ENCODE results near the gene CNTNAP4. TPM values are rescaled to one million over a fixed set of nuclear protein-coding genes. Genes with fewer than 3 reads are reported as not detected.

Gene CNTNAP4
- total RNA-seq, 1 experiment from 2014 or later: not detected

- DNase-seq (ENCODE audit: low spot score) (no peak), ATAC-seq (no peak)
- H3K4me3 Mint-ChIP-seq: no peak overlapping the region
- ChIA-PET CTCF (no interaction called here), POLR2A (no interaction called here)
- H3K27me3 Mint-ChIP-seq (ENCODE audit: low read depth): no peaks in the 10 kb centered on the region; the same call in 1 of the 2 replicates
- peaks cover 45% of the 10 kb centered on the region for H3K9me3 Mint-ChIP-seq
- H3K36me3 Mint-ChIP-seq: peaks cover 23% of the 10 kb centered on the region
- no peak overlapping the region for H3K27ac Mint-ChIP-seq
- TF ChIP-seq RELA (CRISPR knock-in tag; IDR thresholded peaks at IDR 0.05; ENCODE audit: borderline replicate concordance) (no peak), IRF2 (CRISPR knock-in tag; IDR thresholded peaks at IDR 0.05; ENCODE audit: borderline replicate concordance, low read depth) (no peak), TCF7 (CRISPR knock-in tag; IDR thresholded peaks at IDR 0.05; ENCODE audit: low read depth) (no peak), TEAD1 (CRISPR knock-in tag; IDR thresholded peaks at IDR 0.05) (no peak), GTF2I (CRISPR knock-in tag; conservative IDR thresholded peaks at IDR 0.05) (no peak), PRRX2 (CRISPR knock-in tag; IDR thresholded peaks at IDR 0.05) (no peak), TP53 (CRISPR knock-in tag; IDR thresholded peaks at IDR 0.05) (no peak), ELF4 (CRISPR knock-in tag; IDR thresholded peaks at IDR 0.05; ENCODE audit: low read depth) (no peak), FOXJ3 (CRISPR knock-in tag; IDR thresholded peaks at IDR 0.05; ENCODE audit: borderline replicate concordance) (no peak), E2F1 (CRISPR knock-in tag; IDR thresholded peaks at IDR 0.05) (no peak), NFE2L1 (CRISPR knock-in tag; IDR thresholded peaks at IDR 0.05) (no peak), ZNF121 (CRISPR knock-in tag; IDR thresholded peaks at IDR 0.05) (no peak), MYBL2 (CRISPR knock-in tag; IDR thresholded peaks at IDR 0.05) (no peak), USF1 (CRISPR knock-in tag; IDR thresholded peaks at IDR 0.05) (no peak), TEAD4 (CRISPR knock-in tag; IDR thresholded peaks at IDR 0.05) (no peak)
- peaks cover 16% of the 10 kb centered on the region for H3K4me1 Mint-ChIP-seq
Observed at GRCh38 chr16:76524769-76525168, 247.6 kb downstream of the CNTNAP4 start.

- H3K9me3 Mint-ChIP-seq: peaks cover 39% of the 10 kb centered on the region
- DNase-seq (ENCODE audit: low spot score) (no peak), ATAC-seq (no peak)
- peaks cover 4% of the 10 kb centered on the region; the same call in 1 of the 2 replicates for H3K4me1 Mint-ChIP-seq
- H3K27ac Mint-ChIP-seq: no peak overlapping the region
- POLR2A ChIA-PET: no interaction called here
- H3K4me3 Mint-ChIP-seq: no peak overlapping the region
- CTCF ChIA-PET: no interaction called here
- H3K36me3 Mint-ChIP-seq: peaks cover 22% of the 10 kb centered on the region
- H3K27me3 Mint-ChIP-seq (ENCODE audit: low read depth): no peaks in the 10 kb centered on the region; the same call in none of the 2 replicates
- TF ChIP-seq MXD4 (CRISPR knock-in tag; IDR thresholded peaks at IDR 0.05; ENCODE audit: borderline replicate concordance) (no peak), AFF4 (CRISPR knock-in tag; IDR thresholded peaks at IDR 0.05; ENCODE audit: borderline replicate concordance) (no peak), HMGXB4 (CRISPR knock-in tag; IDR thresholded peaks at IDR 0.05) (no peak), TP53 (CRISPR knock-in tag; IDR thresholded peaks at IDR 0.05) (no peak), SMAD3 (CRISPR knock-in tag; IDR thresholded peaks at IDR 0.05; ENCODE audit: borderline replicate concordance) (no peak), USF1 (CRISPR knock-in tag; IDR thresholded peaks at IDR 0.05) (no peak)
Observed at GRCh38 chr16:76527244-76527643, 250.0 kb downstream of the CNTNAP4 start.

All from WTC11 (cell line).